HG02759 (cell line): ENCODE results near the gene SPATA6.
A peak's percentile ranks its signal among the peaks of the same experiment; 100 is the strongest.
"Not testable (repeated sequence)": the region's sequence is repeated elsewhere in the genome, so short reads cannot be mapped to it uniquely, and the experiment has no call there.

ENCODE experiments used
- ATAC-seq: cut with Tn5 transposase; IDR thresholded peaks from one replicate; pipeline ENCODE4 v1.9.1; 2021; ENCODE audit warnings: mild to moderate bottlenecking, moderate library complexity; ENCODE audit not compliant: unreplicated experiment

SPATA6 gene

DNA sequence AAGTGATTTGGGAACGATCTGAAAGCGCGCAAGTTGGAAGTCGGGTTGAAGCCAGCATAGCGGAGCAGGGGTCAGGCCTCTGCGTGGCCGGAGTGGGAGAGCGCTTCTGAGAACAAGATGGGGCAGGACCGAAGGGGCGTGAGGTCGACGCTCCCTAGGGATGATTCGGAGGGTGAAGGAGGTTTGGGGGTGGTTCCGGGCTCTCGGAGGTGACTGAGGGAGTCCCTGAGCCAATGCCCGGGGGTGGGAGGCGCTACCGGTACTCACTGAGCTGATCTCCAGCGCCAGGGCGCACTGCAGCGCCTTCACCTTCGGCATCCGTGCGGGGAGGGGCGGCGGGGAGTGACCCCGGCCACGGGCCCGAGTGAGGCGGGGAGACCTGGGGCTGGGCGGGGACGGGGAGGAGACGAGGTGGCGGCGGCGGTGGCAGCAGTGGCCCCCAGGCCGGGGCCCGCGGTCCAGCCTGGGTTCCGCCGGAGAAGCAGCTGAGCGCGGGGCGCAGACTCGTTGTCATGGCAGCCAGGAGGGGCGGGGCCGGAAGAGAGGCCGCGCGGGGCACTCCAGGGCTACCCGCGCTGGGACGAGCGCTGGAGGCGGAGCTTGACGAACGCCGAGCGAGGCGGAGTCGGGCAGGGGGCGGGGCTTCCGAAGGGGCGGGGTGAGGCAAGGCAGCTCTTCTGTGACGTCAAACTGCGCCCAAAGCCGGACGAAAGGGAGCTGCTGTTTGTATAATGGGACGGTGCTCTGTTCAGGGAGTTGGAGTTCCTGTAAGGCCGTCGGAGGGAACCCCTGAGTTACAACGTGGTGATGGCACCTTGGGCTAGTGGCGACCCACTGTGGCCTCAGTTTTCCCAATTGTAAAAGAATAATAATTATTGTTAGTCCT, at the start of gene SPATA6:
TSS of gene SPATA6 (minus strand) at position 514 of the 886 bp plus-strand sequence. CDS start at position 318, 196 bp downstream.
- ATAC-seq, result peak; percentile 99

DNA sequence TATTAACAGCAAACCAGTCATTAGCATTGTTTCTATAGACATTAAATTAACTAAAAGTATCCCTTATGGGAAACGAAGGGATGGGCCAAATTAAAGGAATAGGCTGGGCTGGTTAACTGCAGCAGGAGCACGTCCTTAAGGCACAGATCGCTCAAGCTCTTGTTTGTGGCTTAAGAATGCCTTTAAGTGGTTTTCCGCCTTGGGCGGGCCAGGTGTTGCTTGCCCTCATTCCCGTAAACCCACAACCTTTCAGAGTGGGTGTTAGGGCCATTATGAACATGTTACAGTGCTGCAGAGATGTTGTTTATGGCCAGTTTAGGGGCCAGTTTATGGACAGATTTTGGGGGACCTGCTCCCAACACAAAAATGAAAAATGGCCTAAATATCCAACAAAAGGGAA, 47.9 kb upstream of the SPATA6 start:
- not testable (repeated sequence) for ATAC-seq

DNA sequence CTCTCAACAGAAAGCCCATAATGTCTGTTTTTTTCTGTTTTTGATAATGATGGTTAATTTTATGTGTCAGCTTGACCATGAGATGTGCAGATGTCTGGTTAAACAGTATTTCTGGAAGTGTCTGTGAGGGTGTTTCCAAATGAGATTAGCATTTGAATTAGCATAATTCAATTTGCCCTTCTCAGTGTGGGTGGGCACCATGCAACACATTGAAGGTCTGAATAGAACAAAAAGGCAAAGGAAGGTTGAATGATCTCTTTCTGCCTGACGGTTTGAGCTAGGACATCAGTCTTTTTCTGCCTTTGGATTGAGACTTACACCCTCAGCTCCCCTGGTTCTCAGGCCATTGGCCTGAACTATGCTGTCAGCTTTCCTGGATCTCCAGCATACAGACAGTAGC, 34.9 kb upstream of the SPATA6 start:
- no peak for ATAC-seq

DNA sequence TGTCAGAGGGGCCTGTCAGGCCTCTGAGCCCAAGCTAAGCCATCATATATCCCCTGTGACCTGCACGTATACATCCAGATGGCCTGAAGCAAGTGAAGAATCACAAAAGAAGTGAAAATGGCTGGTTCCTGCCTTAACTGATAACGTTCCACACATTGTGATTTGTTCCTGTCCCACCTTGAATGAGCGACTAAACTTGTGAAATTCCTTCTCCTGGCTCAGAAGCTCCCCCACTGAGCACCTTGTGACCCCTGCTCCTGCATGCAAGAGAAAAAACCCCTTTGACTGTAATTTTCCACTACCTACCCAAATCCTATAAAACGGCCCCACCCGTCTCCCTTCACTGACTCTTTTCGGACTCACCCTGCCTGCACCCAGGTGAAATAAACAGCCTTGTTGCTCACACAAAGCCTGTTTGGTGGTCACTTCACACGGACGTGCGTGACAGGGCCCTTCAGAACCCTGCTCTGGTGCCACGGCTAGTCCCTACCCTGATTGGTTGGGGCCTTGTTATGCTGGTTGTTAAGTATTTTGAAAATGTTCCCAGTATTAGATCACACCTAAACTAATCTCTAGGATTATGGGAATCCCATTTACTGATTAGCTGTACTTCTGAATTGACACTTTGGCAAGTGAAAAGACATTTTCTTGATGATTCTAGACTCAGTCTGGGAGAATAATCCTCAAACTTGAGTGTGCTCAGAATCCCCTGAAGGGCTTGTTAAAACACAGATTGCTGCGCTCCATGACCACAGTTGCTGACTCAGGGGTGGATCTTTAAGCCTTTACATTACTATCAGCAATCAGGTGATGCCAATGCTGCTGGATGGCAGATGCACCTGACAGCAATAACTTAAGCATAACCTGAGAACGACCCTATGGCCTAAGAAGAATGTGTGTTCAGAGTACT, 28.8 kb upstream of the SPATA6 start:
- no peak for ATAC-seq

DNA sequence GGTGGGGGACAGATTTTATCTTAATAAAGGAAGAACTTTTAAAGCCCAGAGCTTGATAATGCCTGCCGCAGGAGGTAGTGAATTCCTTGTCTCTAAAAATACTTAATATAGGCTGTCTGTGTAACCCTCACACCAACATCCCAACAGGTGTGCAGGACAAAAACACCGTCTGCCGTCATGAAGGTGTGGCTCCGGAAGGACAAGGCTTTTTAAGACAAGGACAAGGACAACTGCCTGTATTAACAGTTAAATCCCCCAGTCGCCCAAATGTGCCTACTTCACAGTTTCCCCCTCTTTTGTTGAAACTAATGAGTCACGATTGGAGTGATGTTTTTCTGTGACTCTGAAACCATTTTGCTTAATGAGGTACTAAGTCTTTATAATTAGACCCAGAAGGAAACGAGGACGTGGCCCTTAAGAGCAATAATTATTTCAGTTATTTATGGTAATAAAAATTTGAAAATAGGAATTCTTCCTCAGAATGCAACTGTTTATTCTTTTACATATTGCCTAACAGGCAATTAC, 27.3 kb upstream of the SPATA6 start:
- no peak for ATAC-seq

DNA sequence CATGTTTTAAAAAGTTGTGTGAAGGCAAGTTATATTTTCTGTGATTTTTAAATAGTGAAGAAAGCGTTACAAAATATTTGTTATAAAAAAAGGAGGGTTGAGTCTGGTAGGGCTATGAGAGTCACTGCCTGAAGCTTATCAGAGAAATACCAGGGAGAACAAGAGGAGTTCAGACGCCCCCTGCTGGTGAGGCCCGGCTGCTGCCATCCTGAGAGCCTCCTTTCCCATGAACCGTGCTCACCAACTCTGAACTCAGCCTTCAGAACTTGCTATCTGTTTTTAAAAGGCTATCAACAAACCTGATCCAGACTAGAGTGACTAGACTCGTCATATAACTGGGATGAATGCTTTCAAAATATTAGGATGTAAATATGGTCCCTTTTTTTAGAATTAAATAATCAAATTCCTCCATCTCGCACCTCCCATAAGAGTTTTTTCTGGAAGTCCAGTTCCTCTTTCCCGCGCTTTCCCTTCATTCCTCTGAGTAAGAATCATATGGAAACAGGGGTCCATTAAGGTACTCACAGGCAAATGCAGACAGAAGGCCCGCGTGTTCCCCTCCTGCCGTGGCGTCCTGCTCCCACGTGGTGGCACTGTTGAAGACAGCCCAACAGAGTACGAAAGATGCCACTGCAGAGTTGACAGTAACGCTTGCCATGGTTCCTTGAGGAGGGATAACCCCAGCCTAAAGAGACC, 26.2 kb upstream of the SPATA6 start:
- peak; percentile 92 for ATAC-seq

DNA sequence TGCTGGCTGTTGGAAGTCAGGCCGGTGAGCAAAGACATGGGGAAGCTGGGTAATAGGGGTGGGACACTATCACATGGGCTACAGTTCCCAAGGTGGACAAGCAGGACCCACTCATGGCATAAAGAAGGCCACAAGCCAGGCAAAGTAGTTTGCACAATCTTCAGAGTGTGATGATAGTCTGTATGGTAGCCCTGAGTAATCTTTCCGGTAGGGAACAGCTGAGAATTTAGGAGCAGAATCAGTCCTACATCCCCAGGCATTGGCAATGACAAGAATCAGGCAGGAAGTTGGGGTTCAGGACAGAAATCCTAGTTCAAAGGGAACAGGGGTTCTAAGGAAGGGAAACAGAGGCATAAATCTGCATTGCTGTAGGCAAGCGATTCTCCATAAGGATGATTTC, 23.9 kb upstream of the SPATA6 start:
- no peak for ATAC-seq

DNA sequence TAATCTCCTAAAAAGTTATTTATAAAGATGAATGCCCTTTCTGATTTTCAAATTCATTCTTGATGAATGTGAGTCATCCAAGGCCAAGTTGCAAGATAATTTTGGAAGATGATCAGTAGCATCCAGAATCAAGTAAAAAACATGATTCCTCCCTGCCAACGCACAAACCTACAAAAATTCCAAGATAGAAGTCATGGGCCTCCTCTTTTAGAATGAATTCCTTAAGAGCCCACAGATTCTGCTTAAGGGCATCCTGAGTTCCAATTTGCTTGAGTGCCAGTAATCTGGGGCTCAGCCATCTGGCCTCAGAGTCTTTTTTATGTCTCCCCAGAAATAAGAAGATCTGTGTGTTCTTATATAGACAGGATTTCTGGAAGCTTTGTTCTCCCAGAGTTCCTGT, 23.2 kb upstream of the SPATA6 start:
- ATAC-seq, result no peak

DNA sequence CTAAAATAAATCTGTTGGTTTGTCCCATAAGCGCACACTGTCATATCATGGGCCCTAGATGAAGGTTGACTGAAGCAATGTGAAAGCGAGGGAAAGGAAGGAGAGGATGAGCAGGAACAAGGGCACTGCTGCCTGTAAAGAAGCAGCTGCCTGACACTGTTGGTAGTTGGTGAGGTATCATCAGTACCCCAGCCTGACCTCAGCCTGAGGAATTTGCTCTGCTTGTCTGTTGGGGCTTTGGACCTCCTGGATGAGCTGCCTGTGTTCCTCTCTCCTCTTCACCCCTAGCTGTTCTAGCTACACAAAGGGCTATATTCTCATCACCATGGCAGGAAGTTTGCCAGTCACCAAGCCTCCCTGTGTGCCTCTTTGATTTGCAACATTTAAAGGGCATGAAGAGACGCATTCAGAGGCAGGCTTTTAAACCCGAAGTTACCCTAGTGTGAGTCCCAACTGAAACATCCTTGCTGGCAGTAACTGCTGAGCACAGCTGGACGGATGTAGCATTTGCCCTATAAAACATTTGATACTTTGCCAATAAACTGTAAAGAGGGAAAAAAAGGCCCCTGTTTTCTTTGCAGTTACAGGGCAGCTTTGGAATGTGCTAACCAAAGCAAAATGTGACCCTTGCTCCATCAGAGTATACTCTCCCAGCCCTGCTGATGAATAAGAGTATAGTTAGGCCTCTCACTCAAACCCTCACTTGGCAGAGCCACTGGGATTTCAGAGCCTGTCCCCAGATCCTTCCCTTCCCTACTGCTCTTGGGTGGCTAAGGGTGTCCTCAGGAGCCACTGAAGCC, 22.2 kb upstream of the SPATA6 start:
- no peak for ATAC-seq

DNA sequence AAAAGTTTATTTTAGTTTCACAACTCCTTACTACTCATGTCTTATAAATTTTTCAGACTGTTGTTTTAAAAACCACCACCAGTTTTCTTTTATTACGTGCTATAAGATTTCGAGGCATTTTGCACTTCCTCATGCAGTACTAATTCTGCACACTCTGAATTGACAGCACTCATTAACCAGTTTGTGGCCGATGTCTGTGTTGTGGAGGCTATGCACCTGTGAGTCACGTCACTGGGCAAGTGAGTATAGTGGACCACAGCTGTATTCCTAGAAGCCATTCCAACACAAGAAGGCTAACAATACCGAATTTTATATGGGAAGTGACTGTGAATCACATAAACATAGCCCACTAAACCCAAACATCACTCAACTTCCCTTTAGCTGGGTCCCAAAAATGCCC, 21.0 kb upstream of the SPATA6 start:
- ATAC-seq, result no peak

DNA sequence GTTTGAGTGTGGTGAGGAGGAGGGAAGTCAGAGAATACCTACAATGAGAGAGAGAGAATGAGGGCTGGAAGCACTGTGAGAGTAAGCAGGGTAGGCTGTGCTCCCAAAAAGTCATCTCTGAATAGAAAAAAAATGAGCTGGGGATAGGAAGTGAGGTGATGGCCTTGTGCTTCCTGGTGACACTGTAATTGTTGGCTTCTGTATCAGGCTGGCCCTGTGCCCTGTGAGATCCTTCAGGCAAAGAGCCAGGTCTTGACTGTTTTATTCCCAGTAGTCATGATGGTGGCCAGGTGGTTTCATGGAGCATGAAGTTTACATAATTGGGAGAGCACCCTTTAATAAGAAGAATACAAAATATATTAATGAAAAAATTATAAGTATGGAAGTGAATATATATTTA, 20.4 kb upstream of the SPATA6 start:
- no peak for ATAC-seq

DNA sequence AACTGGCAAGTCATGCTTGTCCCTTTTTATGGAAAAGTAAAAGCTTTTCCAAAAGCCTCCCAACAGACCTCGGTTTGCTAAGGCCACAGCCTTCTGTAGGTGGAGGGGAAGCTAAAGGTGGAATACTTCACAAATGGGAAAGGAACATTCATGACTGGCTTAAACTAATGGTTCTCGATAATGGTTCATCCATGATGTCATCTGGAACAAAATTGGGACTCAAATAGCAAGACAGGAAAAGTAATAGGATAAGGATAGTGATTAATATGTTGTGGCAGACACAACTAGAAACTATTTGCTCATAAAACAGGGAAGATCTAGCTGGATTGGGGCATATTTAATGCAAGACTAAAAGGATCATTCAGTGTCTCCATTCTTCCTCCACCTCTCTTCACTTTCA, 16.7 kb upstream of the SPATA6 start:
- ATAC-seq, result no peak

DNA sequence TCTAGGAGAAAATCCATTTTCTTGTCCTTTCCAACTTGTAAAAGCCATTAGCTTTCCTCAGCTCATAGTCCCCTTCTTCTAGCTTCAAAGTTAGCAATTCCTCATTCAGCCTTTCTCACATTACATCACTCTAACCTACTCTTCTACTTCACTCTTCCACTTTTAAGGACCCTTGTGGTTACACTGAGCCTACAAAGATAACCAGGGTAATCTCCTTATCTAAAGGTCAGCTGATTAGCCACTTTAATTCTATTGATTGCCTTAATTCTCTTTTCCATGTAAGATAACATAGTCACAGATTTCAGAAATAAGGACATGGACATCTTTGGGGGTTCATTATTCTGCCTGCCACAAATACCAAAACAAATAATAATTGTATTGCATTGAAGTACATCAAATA, 8.5 kb upstream of the SPATA6 start:
- no peak for ATAC-seq

DNA sequence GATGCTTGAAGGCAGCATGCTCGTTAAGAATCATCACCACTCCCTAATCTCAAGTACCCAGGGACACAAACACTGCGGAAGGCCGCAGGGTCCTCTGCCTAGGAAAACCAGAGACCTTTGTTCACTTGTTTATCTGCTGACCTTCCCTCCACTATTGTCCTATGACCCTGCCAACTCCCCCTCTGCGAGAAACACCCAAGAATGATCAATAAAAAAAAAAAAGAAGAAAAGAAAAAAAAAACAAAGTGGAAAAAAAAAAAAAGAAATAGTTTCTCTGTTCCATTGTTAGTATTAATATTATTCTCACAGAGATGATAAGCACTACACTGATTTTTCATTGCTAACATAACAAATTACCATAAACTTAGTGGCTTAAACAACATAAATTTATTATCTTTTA, 8.0 kb upstream of the SPATA6 start:
- ATAC-seq, result not testable (repeated sequence)

DNA sequence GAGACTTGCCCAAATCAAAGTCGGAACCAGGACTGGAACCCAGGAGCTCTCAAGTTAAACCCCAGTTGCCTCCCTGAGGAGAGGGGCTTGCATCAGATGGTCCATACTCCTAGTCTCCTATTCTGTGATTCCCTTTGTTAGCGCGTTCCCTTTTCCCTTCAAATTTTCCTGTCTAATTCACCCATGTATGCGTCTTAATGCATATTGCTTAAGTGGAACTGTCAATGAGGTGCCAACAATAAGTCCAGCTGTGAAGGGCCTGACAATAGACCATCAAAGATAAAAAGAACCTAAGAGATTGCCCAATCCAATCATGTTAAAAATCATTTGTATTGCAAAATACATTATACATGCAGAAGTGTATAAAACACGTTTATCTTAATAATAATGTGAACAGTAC, 634 bp upstream of the SPATA6 start:
- ATAC-seq, result no peak

DNA sequence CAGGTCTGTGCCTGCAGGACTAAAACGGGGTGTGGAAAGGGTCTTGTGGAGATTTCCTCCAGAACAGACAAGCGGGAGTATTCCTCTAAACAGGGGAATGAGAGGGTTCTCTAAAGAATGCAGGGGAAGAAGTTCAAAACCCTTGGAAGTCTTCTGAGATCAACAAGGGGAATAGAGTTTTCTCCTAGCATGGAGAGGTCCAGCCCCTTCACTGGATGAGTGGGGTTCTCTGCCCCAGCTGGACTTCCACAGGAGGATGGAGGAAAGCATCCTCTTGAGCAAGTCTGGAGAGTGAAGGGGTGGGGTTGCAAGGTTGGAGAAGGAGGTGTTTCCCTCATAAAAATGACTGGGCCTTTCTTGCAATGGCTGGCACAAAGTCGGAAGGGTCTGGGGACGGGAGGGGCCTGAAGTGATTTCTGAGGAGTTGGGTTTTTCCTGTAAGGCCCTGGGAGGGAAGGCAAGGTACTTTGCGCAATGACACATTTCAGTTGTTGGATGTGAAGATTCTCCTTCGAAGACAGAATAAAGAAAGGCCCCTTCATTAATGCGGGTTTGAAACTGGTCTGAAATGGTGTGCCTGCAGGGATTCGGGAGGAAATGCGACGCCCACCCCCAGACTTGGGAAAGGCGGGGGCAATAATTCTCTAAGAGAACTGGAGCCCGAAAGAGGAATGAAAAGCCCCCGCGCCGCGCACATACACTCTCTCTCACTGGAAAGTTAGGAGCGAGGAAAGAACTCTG, 884 bp downstream of the SPATA6 start:
- ATAC-seq, result no peak

DNA sequence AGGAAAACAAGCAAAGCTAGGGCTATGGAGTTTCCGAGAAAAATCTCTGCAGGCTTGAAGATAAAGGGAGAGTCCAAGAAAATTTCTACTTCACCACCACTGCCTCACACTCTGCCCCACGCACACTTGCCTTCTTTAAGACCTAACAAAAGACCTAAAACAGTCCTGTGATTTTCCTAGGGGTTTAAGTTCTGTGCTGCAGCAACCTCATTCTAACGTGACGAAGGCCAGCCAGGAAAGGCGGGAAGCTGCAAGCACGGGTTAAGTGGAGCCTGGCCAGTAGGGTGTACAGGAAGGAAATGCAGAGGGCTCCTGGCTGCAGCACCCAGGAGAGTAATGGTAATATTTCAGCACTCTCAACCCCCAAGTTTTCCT, 1.5 kb downstream of the SPATA6 start:
- ATAC-seq, result no peak

DNA sequence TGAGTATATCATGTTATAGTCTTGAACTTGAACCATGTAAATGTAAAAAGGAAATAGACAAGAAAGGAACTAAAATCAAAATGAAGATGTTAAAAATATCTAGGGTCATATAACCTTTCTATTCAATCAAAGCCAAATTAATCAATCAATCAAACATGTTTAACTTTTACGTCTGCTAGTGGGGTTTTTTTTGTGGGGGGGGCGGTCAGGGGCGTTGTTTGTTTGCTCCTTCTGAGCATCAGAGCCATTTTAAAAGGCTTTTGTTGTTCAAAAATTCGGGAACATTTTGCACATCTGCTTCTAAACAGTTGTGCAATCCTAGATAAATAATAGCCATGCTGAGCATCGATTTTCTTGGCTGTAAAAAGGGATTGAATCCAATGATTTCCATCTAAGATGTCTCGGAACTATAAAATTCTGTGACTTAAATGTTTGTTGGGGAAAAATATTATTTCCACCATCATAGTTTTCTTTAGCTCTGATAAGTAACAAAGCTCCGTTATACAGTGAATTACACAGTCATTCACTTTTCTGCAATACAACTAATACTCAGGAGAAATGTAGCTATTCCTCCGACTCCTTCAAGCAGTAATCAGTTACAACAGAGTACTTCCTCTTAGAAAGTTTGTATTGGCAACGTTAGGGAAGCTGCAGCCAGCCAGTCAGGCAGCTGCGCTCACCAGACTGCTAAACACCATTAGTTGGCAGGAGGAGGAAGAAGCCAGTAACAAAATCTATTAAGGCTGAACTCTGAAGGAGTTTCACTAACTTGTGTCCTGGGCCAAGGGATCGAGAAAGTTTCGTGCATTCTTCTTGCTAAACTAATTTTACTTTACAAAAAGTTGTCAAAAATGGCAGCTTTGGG, 2.2 kb downstream of the SPATA6 start:
- no peak for ATAC-seq

DNA sequence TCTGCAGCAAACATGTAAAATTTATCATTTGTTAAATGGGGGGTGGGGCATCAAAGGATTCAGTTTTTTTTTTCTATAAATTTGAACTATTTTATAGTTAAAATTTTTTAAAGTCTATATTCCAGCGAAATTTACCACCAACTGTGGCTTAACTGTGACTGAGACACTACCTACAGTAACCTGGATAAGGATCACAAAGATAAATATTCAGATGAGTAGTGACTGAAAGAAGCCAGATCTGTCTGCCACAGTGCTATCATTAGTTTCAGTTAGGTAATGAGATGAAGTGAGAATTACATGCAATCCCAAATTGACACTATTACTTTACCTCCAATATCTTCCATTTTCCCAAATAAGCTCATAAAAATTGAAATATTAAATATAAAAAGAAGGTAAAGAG, 5.4 kb downstream of the SPATA6 start:
- ATAC-seq, result no peak
